Lung (tissue), 12 donors: ENCODE measurements around the gene OXSR1. TPM values are rescaled to one million over a fixed set of nuclear protein-coding genes. Genes with fewer than 3 reads are reported as not detected.
"Not testable (repeated sequence)": the region's sequence is repeated elsewhere in the genome, so short reads cannot be mapped to it uniquely, and the experiment has no call there.

ENCODE experiments used
- ATAC-seq: fragments of 200-7000 bp; cut with Tn5 transposase; one replicate; pipeline ENCODE4 v1.9.1; 2020; ENCODE audit warnings: moderate number of reproducible peaks; ENCODE audit not compliant: insufficient read depth, low FRiP score
- DNase-seq, 3 donors: peaks; one replicate each; pipeline ENCODE4 v3.0.0-alpha.2; 2013 to 2017
- H3K27ac ChIP-seq, 2 donors: one replicate each; pipeline ENCODE4 v1.5.1; 2013; ENCODE audit warnings: mild to moderate bottlenecking in 2 of 2, moderate library complexity in 2 of 2, control low read depth in 1 of 2, inconsistent platforms in 1 of 2, low read depth in 1 of 2, low read length in 1 of 2
- H3K27me3 ChIP-seq, 3 donors: one replicate each; pipeline ENCODE4 v1.5.1; 2013; ENCODE audit warnings: low read length in 2 of 3; ENCODE audit not compliant: control insufficient read depth in 3 of 3, insufficient read depth in 3 of 3
- H3K36me3 ChIP-seq, 4 donors: one replicate each; pipeline ENCODE4 v1.5.1; 2013; ENCODE audit warnings: low read length in 4 of 4, mild to moderate bottlenecking in 1 of 4, moderate library complexity in 1 of 4; ENCODE audit not compliant: control insufficient read depth in 4 of 4, insufficient read depth in 4 of 4
- H3K4me1 ChIP-seq, 5 donors: one replicate each; pipeline ENCODE4 v1.5.1; 2013; ENCODE audit warnings: low read length in 5 of 5, mild to moderate bottlenecking in 2 of 5, moderate library complexity in 1 of 5; ENCODE audit not compliant: control insufficient read depth in 5 of 5, insufficient read depth in 5 of 5
- H3K4me3 ChIP-seq: one replicate; pipeline ENCODE4 v1.5.1; 2013; ENCODE audit warnings: mild to moderate bottlenecking, control low read depth, moderate library complexity
- H3K9ac ChIP-seq, 2 donors: one replicate each; pipeline ENCODE4 v1.5.1; 2013; ENCODE audit warnings: low read length in 2 of 2, control low read depth in 1 of 2; ENCODE audit not compliant: insufficient read depth in 1 of 2
- H3K9me3 ChIP-seq, 4 donors: one replicate each; pipeline ENCODE4 v1.5.1; 2013; ENCODE audit warnings: low read length in 3 of 4, mild to moderate bottlenecking in 1 of 4, moderate library complexity in 1 of 4; ENCODE audit not compliant: control insufficient read depth in 4 of 4, insufficient read depth in 3 of 4
- WGBS, 2 donors: extraction: QIAGEN DNeasy Blood & Tissue Kit; methylation state at CpG; one replicate each; pipeline ENCODE4 v1.1.7; 2013; 5-methylcytosine and 5-hydroxymethylcytosine counted together
- polyA plus RNA-seq, 2 donors: library from polyadenylated mRNA; stranded (reverse); fragments of 200-250 nt; gene quantifications; one replicate each; pipeline ENCODE4 v1.2.1, GENCODE V29; 2013
- total RNA-seq, 2 donors: library from RNA; depleted of rRNA in 1 of 2; stranded (reverse); fragments of >200 nt in 1 of 2; gene quantifications; one replicate each; pipeline ENCODE4 v1.2.1, GENCODE V29; 2014 to 2021
- TF ChIP-seq, protein P1 (sequence below): IDR thresholded peaks from 2 replicates; pipeline ENCODE4 v1.5.1; 2012; ENCODE audit warnings: mild to moderate bottlenecking; ENCODE audit errors: control extremely low read depth, extremely low read depth
- donor health status: control.
- donor health status: control.
- donor health status: Bipolar disorder and iron deficiency.
- donor health status: healthy.
- donor health status: DM: yes; HTN: yes; CAD: no.

Gene OXSR1
- total and polyA plus RNA-seq, 4 donors: 11.9 to 38.9 (median 24.9) TPM

DNA sequence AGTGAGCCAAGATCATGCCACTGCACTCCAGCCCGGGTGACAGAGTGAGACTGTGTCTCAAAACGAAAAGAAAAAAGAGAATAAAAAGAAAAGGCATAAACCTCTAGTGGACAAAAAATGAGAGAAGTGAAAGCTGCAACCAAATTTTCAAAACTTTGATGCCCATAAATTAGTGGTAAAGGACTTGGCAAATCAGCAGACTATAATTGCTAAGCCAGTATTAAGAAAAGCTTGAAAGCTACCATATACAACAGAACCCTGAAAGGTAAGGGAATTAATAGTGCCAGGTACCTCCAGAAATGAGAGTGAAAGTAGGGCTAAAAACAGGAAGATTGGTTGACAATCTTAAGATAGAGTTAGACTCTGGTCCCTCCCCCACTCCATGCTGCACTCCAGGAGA, 67.4 kb downstream of the OXSR1 start:
- DNase-seq (no peak), ATAC-seq (no peak)
- Histone ChIP-seq H3K4me3 (no peak overlapping the region), H3K9ac (no peak overlapping the region), H3K9me3 (peaks cover 0 to 3% (median 1%) of the 10 kb centered on the region in 4 donors), H3K4me1 (peaks cover 0 to 8% (median 3%) of the 10 kb centered on the region in 5 donors), H3K27me3 (no peaks in the 10 kb centered on the region), H3K27ac (no peak overlapping the region), H3K36me3 (peaks cover 6 to 27% (median 19%) of the 10 kb centered on the region in 4 donors)
- 75% methylated on average over 2 of the region's 2 CpGs for WGBS, 2 donors
- TF ChIP-seq, protein P1, sequence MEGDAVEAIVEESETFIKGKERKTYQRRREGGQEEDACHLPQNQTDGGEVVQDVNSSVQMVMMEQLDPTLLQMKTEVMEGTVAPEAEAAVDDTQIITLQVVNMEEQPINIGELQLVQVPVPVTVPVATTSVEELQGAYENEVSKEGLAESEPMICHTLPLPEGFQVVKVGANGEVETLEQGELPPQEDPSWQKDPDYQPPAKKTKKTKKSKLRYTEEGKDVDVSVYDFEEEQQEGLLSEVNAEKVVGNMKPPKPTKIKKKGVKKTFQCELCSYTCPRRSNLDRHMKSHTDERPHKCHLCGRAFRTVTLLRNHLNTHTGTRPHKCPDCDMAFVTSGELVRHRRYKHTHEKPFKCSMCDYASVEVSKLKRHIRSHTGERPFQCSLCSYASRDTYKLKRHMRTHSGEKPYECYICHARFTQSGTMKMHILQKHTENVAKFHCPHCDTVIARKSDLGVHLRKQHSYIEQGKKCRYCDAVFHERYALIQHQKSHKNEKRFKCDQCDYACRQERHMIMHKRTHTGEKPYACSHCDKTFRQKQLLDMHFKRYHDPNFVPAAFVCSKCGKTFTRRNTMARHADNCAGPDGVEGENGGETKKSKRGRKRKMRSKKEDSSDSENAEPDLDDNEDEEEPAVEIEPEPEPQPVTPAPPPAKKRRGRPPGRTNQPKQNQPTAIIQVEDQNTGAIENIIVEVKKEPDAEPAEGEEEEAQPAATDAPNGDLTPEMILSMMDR: no peak

DNA sequence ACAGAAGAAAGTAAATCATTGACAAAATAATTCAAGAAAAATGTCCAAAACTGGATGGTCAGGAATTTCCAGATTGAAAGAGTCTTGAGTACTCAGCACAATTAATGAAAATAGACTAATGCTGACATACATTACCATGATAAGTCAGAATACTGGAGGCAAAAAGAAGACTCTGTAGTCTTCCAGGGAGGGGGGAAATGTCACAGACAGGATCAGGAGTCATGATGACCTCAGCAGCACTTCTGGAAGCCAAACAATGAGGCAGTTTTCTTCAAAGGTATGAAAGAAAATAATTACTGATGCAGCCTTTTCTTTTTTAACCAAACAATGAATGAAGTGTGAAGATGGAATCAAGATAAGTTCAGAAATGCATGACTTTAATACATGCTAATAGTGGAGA, 70.1 kb downstream of the OXSR1 start:
- TF ChIP-seq, protein P1: no peak
- Histone ChIP-seq H3K36me3 (peaks cover 10 to 39% (median 28%) of the 10 kb centered on the region in 4 donors), H3K4me1 (peaks cover 0 to 8% (median 0%) of the 10 kb centered on the region in 5 donors), H3K4me3 (no peak overlapping the region), H3K27ac (no peak overlapping the region), H3K9ac (no peak overlapping the region), H3K27me3 (no peaks in the 10 kb centered on the region), H3K9me3 (peaks cover 0 to 4% (median 3%) of the 10 kb centered on the region in 4 donors)
- DNase-seq: peak in 1 of 3 donors; percentile 27
- no peak for ATAC-seq

DNA sequence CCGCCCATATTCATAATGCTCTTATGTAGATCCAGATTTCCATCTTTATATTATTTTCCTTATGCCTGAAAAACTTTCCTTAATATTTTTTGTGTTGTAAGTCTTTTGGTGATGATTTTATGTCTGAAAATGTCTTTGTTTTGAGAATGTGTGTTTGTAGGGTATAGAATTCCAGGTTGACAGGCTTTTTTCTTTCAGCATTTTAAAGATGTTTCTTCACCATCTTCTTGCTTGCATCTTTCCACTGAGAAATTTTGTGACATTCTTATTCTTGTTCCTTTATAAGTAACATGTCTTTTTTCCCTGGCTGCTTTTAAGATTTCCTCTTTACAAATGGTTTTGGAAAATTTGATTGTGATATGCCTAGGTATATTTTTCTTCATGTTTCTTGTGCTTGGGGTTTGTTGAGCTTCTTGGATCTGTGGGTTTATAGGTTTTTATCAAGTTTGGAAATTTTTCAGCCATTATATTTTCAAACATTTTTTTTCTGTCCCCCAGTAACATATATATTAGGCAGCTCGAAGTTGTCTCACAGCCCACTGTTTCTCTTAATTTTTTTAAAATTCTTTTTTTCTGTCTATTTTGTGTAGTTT, 73.2 kb downstream of the OXSR1 start:
- H3K9me3 ChIP-seq: peaks cover 0 to 4% (median 3%) of the 10 kb centered on the region in 4 donors
- peaks cover 0 to 3% (median 0%) of the 10 kb centered on the region in 5 donors for H3K4me1 ChIP-seq
- H3K9ac ChIP-seq: no peak overlapping the region
- ATAC-seq (no peak), DNase-seq (no peak)
- H3K36me3 ChIP-seq: peaks cover 10 to 39% (median 24%) of the 10 kb centered on the region in 4 donors
- H3K27me3 ChIP-seq: no peaks in the 10 kb centered on the region
- H3K27ac ChIP-seq: no peak overlapping the region
- TF ChIP-seq, protein P1: no peak
- 96 to 99% methylated on average over 2 of the region's 2 CpGs for WGBS, 2 donors
- H3K4me3 ChIP-seq: no peak overlapping the region

DNA sequence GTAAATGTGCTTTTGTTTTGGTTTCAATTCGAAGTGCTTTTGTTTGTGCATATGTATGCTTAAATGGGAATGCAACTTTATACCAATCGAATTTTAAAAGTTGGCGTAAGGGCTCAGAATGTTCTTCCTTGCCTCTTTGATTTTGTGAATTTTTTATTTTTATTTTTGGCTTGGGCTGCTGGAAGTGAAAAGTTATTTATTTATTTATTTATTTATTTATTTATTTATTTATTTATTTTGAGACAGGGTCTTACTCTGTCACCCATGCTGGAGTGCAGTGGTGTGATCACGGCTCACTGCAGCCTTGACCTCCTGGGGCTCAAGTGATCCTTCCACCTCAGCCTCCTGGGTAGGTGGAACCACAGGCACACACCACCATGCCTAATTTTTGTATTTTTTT, 77.5 kb downstream of the OXSR1 start:
- 98 to 99% methylated on average over 4 of the region's 4 CpGs for WGBS, 2 donors
- peaks cover 12 to 34% (median 20%) of the 10 kb centered on the region in 4 donors for H3K36me3 ChIP-seq
- H3K27ac ChIP-seq, H3K9ac ChIP-seq, H3K4me3 ChIP-seq, ATAC-seq, H3K9me3 ChIP-seq, H3K4me1 ChIP-seq, DNase-seq, H3K27me3 ChIP-seq: not testable (repeated sequence)
